Thoracic aorta (tissue), 2 donors: ENCODE measurements around the gene BST1. TPM values are rescaled to one million over a fixed set of nuclear protein-coding genes. Genes with fewer than 3 reads are reported as not detected.

Source experiments
- ATAC-seq: fragments of 150-250 bp; one replicate; pipeline ENCODE4 v1.8.0; 2017; ENCODE audit warnings: low read depth; ENCODE audit not compliant: insufficient number of reproducible peaks, low FRiP score
- DNase-seq: peaks from one replicate; pipeline ENCODE4 v3.0.0-alpha.2; 2020; ENCODE audit warnings: low spot score
- H3K27ac ChIP-seq, 2 donors: fragments of 200-600 bp; sonication (generic); 1 replicate in 1 of 2; 2 replicates in 1 of 2; pipeline ENCODE4 v1.5.1; 2016; ENCODE audit warnings: mild to moderate bottlenecking in 2 of 2, moderate library complexity in 2 of 2
- H3K27me3 ChIP-seq: fragments of 200-600 bp; sonication (generic); replicated peaks from 2 replicates; pipeline ENCODE4 v1.6.0; 2016; ENCODE audit warnings: mild to moderate bottlenecking; ENCODE audit not compliant: insufficient read depth
- H3K36me3 ChIP-seq: fragments of 200-600 bp; sonication (generic); one replicate; pipeline ENCODE4 v1.5.1; 2016
- H3K4me1 ChIP-seq, 2 donors: fragments of 200-600 bp; sonication (generic); 1 replicate in 1 of 2; 2 replicates in 1 of 2; pipeline versions ENCODE4 v1.5.1 to v1.6.0; 2016; ENCODE audit warnings: low read depth in 2 of 2, mild to moderate bottlenecking in 1 of 2; ENCODE audit not compliant: control insufficient read depth in 1 of 2
- H3K4me3 ChIP-seq: fragments of 200-600 bp; sonication (generic); 2 replicates; pipeline ENCODE4 v1.5.1; 2016; ENCODE audit warnings: mild to moderate bottlenecking
- H3K9me3 ChIP-seq: fragments of 200-600 bp; sonication (generic); 2 replicates; pipeline ENCODE4 v1.5.1; 2016
- CTCF ChIP-seq: fragments of 200-600 bp; sonication (generic); IDR thresholded peaks from one replicate; pipeline ENCODE4 v1.5.1; 2019; ENCODE audit warnings: antibody characterized with exemption
- total RNA-seq, 2 donors: library from RNA; depleted of rRNA; stranded (reverse); fragments of >200 nt; gene quantifications; one replicate each; pipeline versions ENCODE4 v1.1.0 to v1.2.3, GENCODE V29; 2016

BST1 gene
- total RNA-seq, 2 donors from 2014 or later, result 9.2 to 15.7 TPM

- ATAC-seq (no peak), DNase-seq (no peak)
- Histone ChIP-seq H3K4me1 (peaks cover 0 to 13% of the 10 kb centered on the region in 2 donors), H3K4me3 (no peak overlapping the region), H3K27ac (no peak overlapping the region), H3K27me3 (no peaks in the 10 kb centered on the region), H3K36me3 (no peaks in the 10 kb centered on the region), H3K9me3 (no peaks in the 10 kb centered on the region)
- TF ChIP-seq CTCF, result no peak
Observed at GRCh38 chr4:15736514-15737050, 33.7 kb downstream of the BST1 start.

GRCh38 chr4:15737255-15737654, 34.4 kb downstream of the BST1 start:
- TF ChIP-seq CTCF, result no peak
- no peak for DNase-seq

GRCh38 chr4:15738877-15739276, 36.0 kb downstream of the BST1 start:
- no peak for TF ChIP-seq CTCF
- Histone ChIP-seq H3K27ac (no peak overlapping the region), H3K36me3 (no peaks in the 10 kb centered on the region), H3K4me1 (peaks cover 0 to 13% of the 10 kb centered on the region in 2 donors), H3K27me3 (no peaks in the 10 kb centered on the region), H3K9me3 (no peaks in the 10 kb centered on the region), H3K4me3 (peak overlapping the region; percentile 9)
- DNase-seq (no peak), ATAC-seq (peak; percentile 55)

More at GRCh38 chr4:15737255-15737654, 34.4 kb downstream of the BST1 start:
- Histone ChIP-seq H3K4me1 (peaks cover 0 to 13% of the 10 kb centered on the region in 2 donors), H3K27me3 (no peaks in the 10 kb centered on the region), H3K36me3 (no peaks in the 10 kb centered on the region), H3K9me3 (no peaks in the 10 kb centered on the region), H3K27ac (no peak overlapping the region), H3K4me3 (no peak overlapping the region)
- ATAC-seq, result no peak

GRCh38 chr4:15740764-15741404, 38.0 kb downstream of the BST1 start:
- DNase-seq (no peak), ATAC-seq (no peak)
- TF ChIP-seq CTCF, result no peak
- H3K27ac ChIP-seq, result no peak overlapping the region
- peaks cover 0 to 13% of the 10 kb centered on the region in 2 donors for H3K4me1 ChIP-seq
- no peaks in the 10 kb centered on the region for H3K9me3 ChIP-seq
- H3K36me3 ChIP-seq, result no peaks in the 10 kb centered on the region
- no peaks in the 10 kb centered on the region for H3K27me3 ChIP-seq
- H3K4me3 ChIP-seq, result no peak overlapping the region

- peaks cover 0 to 13% of the 10 kb centered on the region in 2 donors for H3K4me1 ChIP-seq
- H3K9me3 ChIP-seq, result no peaks in the 10 kb centered on the region
- ATAC-seq, result no peak
- H3K27me3 ChIP-seq, result no peaks in the 10 kb centered on the region
- no peak for TF ChIP-seq CTCF
- no peak overlapping the region for H3K27ac ChIP-seq
- DNase-seq, result no peak
- no peaks in the 10 kb centered on the region for H3K36me3 ChIP-seq
- no peak overlapping the region for H3K4me3 ChIP-seq
Observed at GRCh38 chr4:15742083-15742582, 39.3 kb downstream of the BST1 start.
